K562 (cell line): ENCODE data around the gene TMEM128. TPM values are rescaled to one million over a fixed set of nuclear protein-coding genes. Genes with fewer than 3 reads are reported as not detected.

ENCODE experiments used
- ATAC-seq: fragments of 200-7000 bp; cut with Tn5 transposase; 3 replicates; pipeline ENCODE4 v1.9.1; 2020; ENCODE audit warnings: moderate library complexity
- BruUV-seq: library from RNA; stranded (reverse); fragments of 400-500 nt; replicated peaks from 2 replicates; lab custom pipeline; 2021; lab: Mats Ljungman, UMichigan
- CTCF ChIA-PET: fragments of 300-600 bp; formaldehyde crosslinking; extraction: SDS; loops from one replicate; lab custom pipeline; 2021; ENCODE audit warnings: low intra/inter-chr PET ratio; lab: Yijun Ruan, JAX
- POLR2A ChIA-PET: fragments of 300-600, 350-650 bp; sonication (Branson Sonifier 250); formaldehyde crosslinking; extraction: SDS; loops from one replicate; lab custom pipeline; 2021; ENCODE audit warnings: antibody characterized with exemption, inconsistent platforms; lab: Yijun Ruan, JAX
- DNase-seq, 4 experiments: peaks; one replicate each; pipeline versions ENCODE4 v3.0.0 to v3.0.0-alpha.2; 2011 to 2018; ENCODE audit warnings: low spot score in 3 of 4, mixed read lengths in 3 of 4; ENCODE audit errors: extremely low read depth in 1 of 4
- FAIRE-seq: peaks from 2 replicates; lab custom pipeline; 2011; peaks lifted over from hg19 to GRCh38; lab: Jason Lieb, UNC
- H2AFZ ChIP-seq: 2 replicates; pipeline ENCODE4 v1.6.0; 2011; ENCODE audit warnings: low read depth, low read length, control low read depth, inconsistent platforms
- H3K27ac ChIP-seq: fragments of 200-600 bp; 3 replicates; pipeline ENCODE4 v1.8.0; 2011; ENCODE audit warnings: low read depth, mild to moderate bottlenecking, control low read depth, inconsistent platforms, low read length, moderate library complexity, mixed read lengths; ENCODE audit errors: extremely low read depth
- H3K27me3 ChIP-seq, 2 experiments: fragments of 300-600 bp in 1 of 2; 2 replicates in 1 of 2; 3 replicates in 1 of 2; pipeline versions ENCODE4 v1.6.0 to v1.8.0; 2011; ENCODE audit warnings: inconsistent platforms in 2 of 2, low read length in 2 of 2, mild to moderate bottlenecking in 1 of 2, mixed read lengths in 1 of 2, moderate library complexity in 1 of 2; ENCODE audit not compliant: control insufficient read depth in 2 of 2, insufficient read depth in 2 of 2
- H3K36me3 ChIP-seq: fragments of 300-600 bp; 3 replicates; pipeline ENCODE4 v1.8.0; 2011; ENCODE audit warnings: mild to moderate bottlenecking, low read length, inconsistent platforms; ENCODE audit not compliant: control insufficient read depth, insufficient read depth
- H3K4me1 ChIP-seq, 2 experiments: fragments of 200-600 bp in 1 of 2; replicated peaks in 1 of 2; 2 replicates in 1 of 2; 3 replicates in 1 of 2; pipeline versions ENCODE4 v1.5.1 to v1.8.0; 2011; ENCODE audit warnings: inconsistent platforms in 2 of 2, low read length in 2 of 2, mild to moderate bottlenecking in 1 of 2, mixed read lengths in 1 of 2, moderate library complexity in 1 of 2; ENCODE audit not compliant: control insufficient read depth in 2 of 2, insufficient read depth in 2 of 2
- H3K4me2 ChIP-seq: 2 replicates; pipeline ENCODE4 v1.6.1; 2011; ENCODE audit warnings: low read length, control low read depth, inconsistent platforms, mixed read lengths; ENCODE audit not compliant: insufficient read depth
- H3K4me3 ChIP-seq: fragments of 200-600 bp; sonication (generic), shearing (Covaris generic); 2 replicates; pipeline ENCODE4 v1.5.1; 2016; ENCODE audit warnings: control low read depth, inconsistent platforms
- H3K79me2 ChIP-seq: fragments of 200-600 bp; 3 replicates; pipeline ENCODE4 v1.8.0; 2011; ENCODE audit warnings: low read length, inconsistent platforms; ENCODE audit not compliant: control insufficient read depth, insufficient read depth
- H3K9ac ChIP-seq, 2 experiments: 2 replicates each; pipeline versions ENCODE4 v1.6.0 to v1.6.1; 2011; ENCODE audit warnings: low read depth in 2 of 2, low read length in 2 of 2, control low read depth in 1 of 2, inconsistent platforms in 1 of 2, mild to moderate bottlenecking in 1 of 2, mixed read lengths in 1 of 2; ENCODE audit not compliant: insufficient read depth in 1 of 2
- H3K9me1 ChIP-seq: one replicate; pipeline ENCODE4 v1.6.0; 2011; ENCODE audit warnings: inconsistent platforms, mild to moderate bottlenecking, low read length, moderate library complexity; ENCODE audit not compliant: control insufficient read depth, insufficient read depth
- H3K9me3 ChIP-seq: replicated peaks from 2 replicates; pipeline ENCODE4 v1.5.1; 2011; ENCODE audit warnings: low read depth, low read length, inconsistent platforms; ENCODE audit not compliant: control insufficient read depth, insufficient read depth
- H4K20me1 ChIP-seq: replicated peaks from 2 replicates; pipeline ENCODE4 v1.6.1; 2011; ENCODE audit warnings: low read length, inconsistent platforms, mixed read lengths; ENCODE audit not compliant: control insufficient read depth, insufficient read depth
- PURB ChIP-seq: sonication (generic); formaldehyde crosslinking; IDR thresholded peaks from 2 replicates; pipeline ENCODE4 v1.9.0; 2021; ENCODE audit warnings: low read depth, mild to moderate bottlenecking, missing genetic modification reagents
- WGBS: fragments of 100-300 bp; shearing (Covaris generic); methylation state at CpG from one replicate; pipeline ENCODE4 v1.1.6; 2016; ENCODE audit warnings: low coverage, mixed read lengths; ENCODE audit not compliant: insufficient coverage; ENCODE audit errors: missing lambda C conversion rate; 5-methylcytosine and 5-hydroxymethylcytosine counted together
- in situ Hi-C: fragments of 300-500 bp; cut with MboI; formaldehyde crosslinking; loops from 4 replicates; pipeline ENCODE4 v1.15.0; 2018; ENCODE audit warnings: inconsistent platforms, mixed read lengths
- intact Hi-C: fragments of 100-400 bp; cut with micrococcal nuclease; formaldehyde crosslinking; loops from 2 replicates; pipeline ENCODE4 v1.14.2; 2022
- polyA plus RNA-seq, 8 experiments: library from polyadenylated mRNA; depleted of rRNA in 4 of 8; stranded (reverse) in 5 of 8; unstranded in 3 of 8; fragments of >200 nt; fragmentation: Nextera tagmentation in 2 of 8; fragmentation: Illumina TruSeq in 1 of 8; extraction: Ambion mirVana in 2 of 8; extraction: Trizol in 1 of 8; gene quantifications; 2 replicates each; pipeline versions ENCODE4 v1.2.1 to v1.2.3, GENCODE V29; 2011 to 2014; ENCODE audit warnings: inconsistent platforms in 1 of 8, missing spikeins in 1 of 8
- total RNA-seq, 7 experiments: library from RNA; depleted of rRNA in 6 of 7; stranded (reverse); fragments of >200 nt in 6 of 7; fragmentation: Illumina TruSeq in 2 of 7; extraction: Trizol in 2 of 7; gene quantifications; 2 replicates each; pipeline versions ENCODE4 v1.2.1 to v1.2.3, GENCODE V29; 2011 to 2021; ENCODE audit warnings: low replicate concordance in 1 of 7
- TF ChIP-seq, protein P1 (sequence below), 2 experiments: IDR thresholded peaks in 1 of 2; conservative IDR thresholded peaks in 1 of 2; 2 replicates each; pipeline ENCODE4 v1.6.1; 2016; ENCODE audit warnings: low read depth in 2 of 2, mild to moderate bottlenecking in 1 of 2, missing compliant biosample characterization in 1 of 2, missing genetic modification characterization in 1 of 2, moderate library complexity in 1 of 2

Gene TMEM128
- total and polyA plus RNA-seq, 9 of the 15 experiments (the other 6 are each of a cell fraction or from before 2014, with no cell fraction given) = 9.1 to 40.0 (median 14.3) TPM

DNA sequence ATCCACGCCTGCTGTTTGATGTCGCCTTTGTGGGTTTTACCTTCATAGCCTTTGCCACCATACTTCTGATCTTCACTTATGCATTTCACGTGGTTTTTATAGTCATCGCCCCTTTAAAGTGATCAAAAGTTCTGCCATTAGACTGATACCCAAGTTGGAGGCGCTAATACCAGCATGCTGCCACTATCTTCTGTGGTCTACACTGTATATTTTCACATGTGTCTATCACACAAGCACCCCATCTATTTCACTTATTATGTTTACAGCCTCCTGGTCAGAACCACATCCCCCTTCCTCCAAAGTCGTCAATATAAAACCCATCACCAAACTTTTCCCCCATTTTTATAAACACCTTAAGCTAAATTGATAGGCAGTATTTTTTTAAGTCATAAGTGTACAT lies 33.8 kb upstream of the TMEM128 start:
- H3K9me1 ChIP-seq = no peaks in the 10 kb centered on the region
- no peaks in the 10 kb centered on the region for H3K9me3 ChIP-seq
- intact Hi-C loops (no loop called here), in situ Hi-C loops (no loop called here)
- H3K4me2 ChIP-seq = no peak overlapping the region
- peaks cover 93% of the 10 kb centered on the region for H3K36me3 ChIP-seq
- H2AFZ ChIP-seq = no peak overlapping the region
- no peak for DNase-seq
- peaks cover 5 to 15% of the 10 kb centered on the region in 2 experiments; a peak in 3 of 5 replicates for H3K4me1 ChIP-seq
- H3K27me3 ChIP-seq = no peaks in the 10 kb centered on the region
- no peak overlapping the region for H3K9ac ChIP-seq
- H3K4me3 ChIP-seq = no peak overlapping the region
- CTCF ChIA-PET = no interaction called here
- no peaks in the 10 kb centered on the region for H4K20me1 ChIP-seq
- TF ChIP-seq PURB (CRISPR knock-in tag) = no peak
- TF ChIP-seq, protein P1, sequence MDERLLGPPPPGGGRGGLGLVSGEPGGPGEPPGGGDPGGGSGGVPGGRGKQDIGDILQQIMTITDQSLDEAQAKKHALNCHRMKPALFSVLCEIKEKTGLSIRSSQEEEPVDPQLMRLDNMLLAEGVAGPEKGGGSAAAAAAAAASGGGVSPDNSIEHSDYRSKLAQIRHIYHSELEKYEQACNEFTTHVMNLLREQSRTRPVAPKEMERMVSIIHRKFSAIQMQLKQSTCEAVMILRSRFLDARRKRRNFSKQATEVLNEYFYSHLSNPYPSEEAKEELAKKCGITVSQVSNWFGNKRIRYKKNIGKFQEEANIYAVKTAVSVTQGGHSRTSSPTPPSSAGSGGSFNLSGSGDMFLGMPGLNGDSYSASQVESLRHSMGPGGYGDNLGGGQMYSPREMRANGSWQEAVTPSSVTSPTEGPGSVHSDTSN (CRISPR knock-in tag; IDR thresholded peaks at IDR 0.05; ENCODE audit: low read depth) = no peak
- TF ChIP-seq, protein P1 (tag; conservative IDR thresholded peaks at IDR 0.05; ENCODE audit: low read depth) = no peak
- POLR2A ChIA-PET = interaction anchor here (0.6 to 0.8 kb wide), 2 partner anchors 43 to 1864 kb away, joined by 3 to 6 read pairs; no protein-coding TSS in a partner anchor
- H3K79me2 ChIP-seq = peaks cover 34% of the 10 kb centered on the region
- FAIRE-seq = no peak
- no TSS peak for BruUV-seq
- H3K27ac ChIP-seq = no peak overlapping the region
- WGBS = 77% methylated on average over 6 of the region's 6 CpGs
- no peak for ATAC-seq
